Body of pancreas (tissue), 4 donors: ENCODE results near the gene CACNA1S.

ENCODE experiments used
- POLR2A ChIP-seq, 3 donors: fragments of 450-650 bp; IDR thresholded peaks; one replicate each; pipeline ENCODE4 v1.6.1; 2016; ENCODE audit warnings: antibody characterized with exemption in 3 of 3, mild to moderate bottlenecking in 2 of 3
- TF ChIP-seq, protein P1 (sequence below), 7 experiments: fragments of 450-650 bp in 4 of 7; fragments of 200-600 bp in 3 of 7; sonication (generic) in 3 of 7; IDR thresholded peaks; one replicate each; pipeline ENCODE4 v1.5.1; 2016 to 2019; ENCODE audit warnings: antibody characterized with exemption in 7 of 7

DNA sequence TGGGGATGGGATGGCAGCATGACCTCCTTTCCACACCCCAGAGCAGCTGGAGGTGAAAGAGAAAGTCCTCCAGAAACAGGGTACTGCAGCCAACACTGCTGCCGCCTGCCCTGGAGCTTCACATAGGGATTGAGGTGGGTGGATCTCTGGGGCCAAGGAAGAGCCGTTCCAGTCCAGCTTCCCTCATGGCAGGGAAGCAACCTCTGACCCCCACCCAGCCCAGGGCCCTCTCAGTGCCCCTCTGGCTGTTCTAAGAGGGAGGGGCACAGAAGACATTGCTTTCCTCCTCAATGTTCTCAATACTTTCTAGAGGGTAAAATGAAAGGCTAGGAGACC is 94.4 kb downstream of the CACNA1S start:
- no peak for TF ChIP-seq POLR2A (IDR thresholded peaks at IDR 0.05)
- TF ChIP-seq, protein P1, sequence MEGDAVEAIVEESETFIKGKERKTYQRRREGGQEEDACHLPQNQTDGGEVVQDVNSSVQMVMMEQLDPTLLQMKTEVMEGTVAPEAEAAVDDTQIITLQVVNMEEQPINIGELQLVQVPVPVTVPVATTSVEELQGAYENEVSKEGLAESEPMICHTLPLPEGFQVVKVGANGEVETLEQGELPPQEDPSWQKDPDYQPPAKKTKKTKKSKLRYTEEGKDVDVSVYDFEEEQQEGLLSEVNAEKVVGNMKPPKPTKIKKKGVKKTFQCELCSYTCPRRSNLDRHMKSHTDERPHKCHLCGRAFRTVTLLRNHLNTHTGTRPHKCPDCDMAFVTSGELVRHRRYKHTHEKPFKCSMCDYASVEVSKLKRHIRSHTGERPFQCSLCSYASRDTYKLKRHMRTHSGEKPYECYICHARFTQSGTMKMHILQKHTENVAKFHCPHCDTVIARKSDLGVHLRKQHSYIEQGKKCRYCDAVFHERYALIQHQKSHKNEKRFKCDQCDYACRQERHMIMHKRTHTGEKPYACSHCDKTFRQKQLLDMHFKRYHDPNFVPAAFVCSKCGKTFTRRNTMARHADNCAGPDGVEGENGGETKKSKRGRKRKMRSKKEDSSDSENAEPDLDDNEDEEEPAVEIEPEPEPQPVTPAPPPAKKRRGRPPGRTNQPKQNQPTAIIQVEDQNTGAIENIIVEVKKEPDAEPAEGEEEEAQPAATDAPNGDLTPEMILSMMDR (IDR thresholded peaks at IDR 0.05) = no peak
